ENCODE results near the gene TTC34.
"Not testable (repeated sequence)": the region's sequence is repeated elsewhere in the genome, so short reads cannot be mapped to it uniquely, and the experiment has no call there.

DNA sequence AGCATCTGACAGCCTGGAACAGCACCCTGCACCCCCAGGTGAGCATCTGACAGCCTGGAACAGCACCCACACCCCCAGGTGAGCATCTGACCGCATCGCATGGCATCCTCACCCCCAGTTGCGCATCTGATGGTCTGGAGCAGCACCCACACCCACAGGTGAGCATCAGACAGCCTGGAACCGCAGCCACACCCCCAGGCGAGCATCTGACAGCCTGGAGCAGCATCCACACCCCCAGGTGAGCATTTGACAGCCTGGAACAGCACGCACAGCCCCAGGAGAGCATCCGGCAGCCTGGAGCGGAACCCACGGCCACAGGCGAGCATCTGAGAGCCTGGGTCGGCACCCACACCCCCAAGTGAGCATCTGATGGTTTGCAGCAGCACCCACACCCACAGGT is 118.6 kb downstream of the TTC34 start:
- TF ChIP-seq CTCF (IDR thresholded peaks at IDR 0.05); ZFX (IDR thresholded peaks at IDR 0.05; ENCODE audit: borderline replicate concordance): not testable (repeated sequence)
